HTR-8/SVneo (cell line): ENCODE data around the gene ACAD11.
"Not testable (repeated sequence)": the region's sequence is repeated elsewhere in the genome, so short reads cannot be mapped to it uniquely, and the experiment has no call there.

ENCODE experiments used
- DNase-seq: peaks from one replicate; pipeline ENCODE4 v3.0.0; 2011; ENCODE audit warnings: low spot score, mixed read lengths; ENCODE audit not compliant: insufficient read length
- FAIRE-seq: peaks from 2 replicates; lab custom pipeline; 2011; peaks lifted over from hg19 to GRCh38; lab: Jason Lieb, UNC

The ACAD11 gene

GRCh38 chr3:132652640-132653270 is 6.9 kb downstream of the ACAD11 start:
- no peak for DNase-seq
- FAIRE-seq = no peak

- DNase-seq (no peak), FAIRE-seq (no peak)
These were observed 9.5 kb downstream of the ACAD11 start for GRCh38 chr3:132650153-132650552.

DNA sequence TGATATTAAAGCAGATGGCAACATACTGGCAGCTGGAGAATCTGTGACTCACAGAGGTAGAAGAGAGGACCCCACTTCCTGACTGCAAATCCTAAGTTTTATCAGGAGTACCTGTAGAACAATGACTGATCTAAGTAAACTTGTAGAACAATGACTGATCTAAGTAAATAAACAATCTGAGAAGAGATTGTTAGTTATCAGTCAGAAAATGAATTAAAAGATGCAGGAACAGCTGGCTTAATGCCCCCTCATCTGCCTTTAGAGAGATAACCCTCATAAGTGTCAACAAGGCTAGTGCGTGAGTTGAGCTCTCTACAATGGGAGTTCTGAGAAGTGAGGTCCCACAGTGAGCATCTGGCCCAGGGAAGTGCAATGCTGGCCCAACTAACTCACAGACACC is 14.6 kb downstream of the ACAD11 start:
- no peak for DNase-seq
- no peak for FAIRE-seq

DNA sequence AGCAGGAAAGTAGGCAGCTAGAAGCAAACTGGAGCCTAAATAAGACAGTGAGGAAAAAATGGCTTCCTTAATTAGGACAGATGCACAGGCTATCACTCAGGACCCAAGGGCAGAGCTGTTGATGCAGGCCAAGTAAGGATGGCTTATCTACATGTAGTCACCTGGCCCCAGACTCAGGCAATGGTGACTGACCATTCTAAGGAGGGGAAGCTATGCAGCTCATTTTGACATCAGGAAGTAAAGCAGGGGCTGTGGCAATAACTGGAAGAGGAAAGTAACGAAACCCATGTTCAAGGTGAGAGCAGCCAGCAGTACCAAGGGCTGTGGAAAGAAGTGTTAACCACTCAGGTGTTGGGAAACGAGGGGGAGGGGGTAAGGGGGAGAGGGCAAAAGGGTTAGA is 16.2 kb downstream of the ACAD11 start:
- DNase-seq (no peak), FAIRE-seq (no peak)

DNA sequence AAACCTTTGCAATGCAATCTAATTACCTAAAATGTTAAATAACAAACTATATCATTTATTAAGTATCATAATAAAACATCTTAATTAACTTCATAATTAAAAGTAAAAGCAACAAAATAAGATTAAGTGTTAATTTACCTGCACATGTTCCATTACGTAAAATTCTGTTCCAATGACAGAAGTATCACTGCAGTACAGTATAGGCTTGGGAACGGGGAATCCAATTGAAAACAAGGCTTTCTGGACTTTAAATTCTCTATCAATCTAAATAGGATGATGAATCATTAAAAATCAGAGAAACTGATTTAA is 17.1 kb downstream of the ACAD11 start:
- DNase-seq = no peak

GRCh38 chr3:132641837-132642538 is 17.6 kb downstream of the ACAD11 start:
- DNase-seq (peak; percentile 47), FAIRE-seq (no peak)

More for the DNA sequence above, 17.1 kb downstream of the ACAD11 start:
- no peak for FAIRE-seq

DNA sequence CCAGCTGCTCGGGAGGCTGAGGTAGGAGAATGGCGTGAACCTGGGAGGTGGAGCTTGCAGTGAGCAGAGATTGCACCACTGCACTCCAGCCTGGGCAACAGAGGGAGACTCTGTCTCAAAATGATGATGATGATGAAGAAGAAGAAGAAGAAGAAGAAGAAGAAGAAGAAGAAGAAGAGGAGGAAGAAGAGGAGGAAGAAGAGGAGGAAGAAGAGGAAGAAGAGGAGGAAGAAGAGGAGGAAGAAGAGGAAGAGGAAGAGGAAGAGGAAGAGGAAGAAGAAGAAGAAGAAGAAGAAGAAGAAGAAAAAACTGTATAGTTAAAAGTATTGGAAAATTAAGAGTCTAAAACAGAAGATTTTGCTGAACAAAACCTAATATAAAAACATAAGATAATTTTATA is 18.2 kb downstream of the ACAD11 start:
- FAIRE-seq = not testable (repeated sequence)

GRCh38 chr3:132638706-132639105 is 20.9 kb downstream of the ACAD11 start:
- no peak for DNase-seq
- FAIRE-seq = no peak

More for the DNA sequence above, 18.2 kb downstream of the ACAD11 start:
- DNase-seq = not testable (repeated sequence)

- FAIRE-seq = no peak
- DNase-seq = peak; percentile 17
These were observed 22.0 kb downstream of the ACAD11 start for GRCh38 chr3:132637590-132637989.

DNA sequence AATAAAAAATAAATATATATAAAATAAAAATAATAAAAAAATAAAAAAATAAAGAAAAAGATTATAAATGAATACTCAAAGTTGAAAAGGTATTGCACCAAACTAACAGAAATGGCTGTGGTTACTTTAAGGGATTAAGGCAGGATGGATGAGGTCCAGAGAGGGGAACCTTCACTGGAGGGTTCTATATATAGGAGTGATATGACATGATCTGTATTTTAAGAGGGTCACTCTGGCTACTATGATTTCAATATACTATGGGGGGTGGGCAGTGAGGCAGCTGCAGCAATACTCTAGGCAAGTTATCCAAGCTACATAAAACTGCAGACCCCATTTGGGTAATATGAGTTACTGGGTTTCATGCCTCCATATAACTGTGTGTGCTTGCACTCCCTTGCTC is 24.6 kb downstream of the ACAD11 start:
- FAIRE-seq (peak; percentile 44), DNase-seq (no peak)

- no peak for FAIRE-seq
- no peak for DNase-seq
These were observed 29.0 kb downstream of the ACAD11 start for GRCh38 chr3:132630612-132631011.

- FAIRE-seq (no peak), DNase-seq (peak; percentile 36)
These were observed 29.7 kb downstream of the ACAD11 start for GRCh38 chr3:132629928-132630327.

DNA sequence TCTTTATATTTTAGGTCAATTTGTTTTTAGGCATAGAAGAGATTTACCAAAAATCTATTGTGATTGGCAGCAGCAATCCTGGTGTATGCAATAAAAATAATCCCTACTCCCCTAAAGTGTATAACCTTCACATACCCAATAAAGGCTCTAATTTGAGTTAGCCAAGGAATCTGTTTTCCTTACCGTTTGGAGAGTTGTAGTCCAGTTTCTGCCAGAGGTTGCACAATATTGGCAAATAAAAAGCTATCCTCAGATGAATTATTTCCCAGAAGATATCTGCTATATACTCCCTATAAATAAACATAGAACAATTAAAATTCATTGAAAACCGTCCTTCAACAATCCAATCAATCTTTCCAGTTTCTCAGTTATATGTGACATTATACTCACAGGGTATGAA is 31.5 kb downstream of the ACAD11 start:
- DNase-seq = no peak
- no peak for FAIRE-seq

DNA sequence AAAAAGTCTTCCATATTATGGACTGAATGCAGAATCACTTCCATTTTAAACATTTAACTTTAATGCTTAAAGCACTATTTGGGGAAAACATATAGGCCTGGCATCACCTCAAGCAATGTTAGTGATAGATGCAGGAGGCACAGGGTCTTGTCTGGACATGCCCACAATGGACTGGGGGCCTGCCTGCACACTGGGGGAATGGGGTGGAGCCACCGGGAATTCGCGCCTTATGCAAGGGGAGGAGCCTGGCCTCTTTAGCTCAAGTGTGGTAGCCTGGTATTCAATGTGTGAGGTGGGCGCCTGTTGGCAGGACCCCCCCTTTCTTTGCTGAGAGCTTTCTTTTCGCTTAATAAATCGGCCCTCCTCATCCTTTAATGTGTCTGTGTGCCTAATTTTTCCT is 32.7 kb downstream of the ACAD11 start:
- no peak for FAIRE-seq
- DNase-seq = no peak

DNA sequence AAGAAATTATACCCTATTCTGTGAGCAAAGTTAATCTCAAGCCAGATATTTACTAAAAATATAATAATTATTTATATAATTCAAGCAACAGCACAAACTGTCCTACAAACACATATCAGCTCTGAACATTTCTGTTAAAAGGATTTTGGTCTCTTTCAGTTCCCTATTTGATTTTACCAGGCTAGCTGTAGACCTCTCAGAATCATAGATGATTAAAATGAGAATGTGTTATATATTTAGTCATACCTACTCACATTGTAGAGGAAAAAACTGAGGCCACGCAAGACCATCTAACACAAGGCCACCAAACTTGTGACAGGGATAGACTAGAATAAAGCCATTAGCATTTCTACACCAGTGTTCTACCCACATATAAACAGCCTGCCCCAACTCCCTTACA is 34.0 kb downstream of the ACAD11 start:
- no peak for DNase-seq
- FAIRE-seq = no peak

GRCh38 chr3:132624790-132625189 is 34.8 kb downstream of the ACAD11 start:
- no peak for FAIRE-seq
- DNase-seq = no peak

- no peak for DNase-seq
- FAIRE-seq = no peak
These were observed 36.0 kb downstream of the ACAD11 start for GRCh38 chr3:132623646-132624045.

GRCh38 chr3:132622761-132623160 is 36.8 kb downstream of the ACAD11 start:
- DNase-seq = no peak
- FAIRE-seq = no peak

- no peak for DNase-seq
- FAIRE-seq = no peak
These were observed 37.5 kb downstream of the ACAD11 start for GRCh38 chr3:132622148-132622547.

- no peak for FAIRE-seq
- DNase-seq = no peak
These were observed 42.8 kb downstream of the ACAD11 start for GRCh38 chr3:132616780-132617179.

DNA sequence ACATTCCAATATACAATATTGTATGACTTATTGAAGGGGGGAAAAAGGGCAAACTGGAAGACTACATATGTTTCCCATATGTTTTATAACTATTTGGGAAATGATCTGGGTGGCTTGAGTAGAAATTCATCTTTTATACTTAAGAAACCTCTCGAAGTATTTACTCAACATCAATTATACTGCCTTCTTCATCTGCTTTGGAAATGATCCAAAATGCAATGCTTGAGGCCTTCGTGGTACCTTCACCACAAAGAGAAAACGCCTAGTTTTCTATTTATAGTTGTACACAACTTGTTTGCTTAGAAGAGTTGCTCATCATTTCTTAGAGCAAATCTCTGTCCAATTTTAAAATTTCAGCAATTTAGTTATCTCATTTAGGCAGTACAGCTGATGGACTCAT is 43.7 kb downstream of the ACAD11 start:
- FAIRE-seq (no peak), DNase-seq (no peak)

DNA sequence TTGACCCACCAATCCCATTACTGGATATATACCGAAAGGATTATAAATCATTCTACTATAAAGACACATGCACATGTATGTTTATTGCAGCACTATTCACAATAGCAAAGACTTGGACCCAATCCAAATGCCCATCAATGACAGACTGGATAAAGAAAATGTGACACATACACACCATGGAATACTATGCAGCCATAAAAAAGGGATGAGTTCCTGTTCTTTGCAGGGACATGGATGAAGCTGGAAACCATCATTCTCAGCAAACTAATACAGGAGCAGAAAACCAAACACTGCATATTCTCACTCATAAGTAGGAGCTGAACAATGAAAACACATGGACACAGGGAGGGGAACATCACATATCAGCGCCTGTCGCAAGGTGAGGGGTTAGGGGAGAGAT is 44.3 kb downstream of the ACAD11 start:
- not testable (repeated sequence) for FAIRE-seq, DNase-seq
